Measurements from ENCODE around the gene MRPL10.
A peak's percentile ranks its signal among the peaks of the same experiment; 100 is the strongest.

Gene MRPL10

DNA sequence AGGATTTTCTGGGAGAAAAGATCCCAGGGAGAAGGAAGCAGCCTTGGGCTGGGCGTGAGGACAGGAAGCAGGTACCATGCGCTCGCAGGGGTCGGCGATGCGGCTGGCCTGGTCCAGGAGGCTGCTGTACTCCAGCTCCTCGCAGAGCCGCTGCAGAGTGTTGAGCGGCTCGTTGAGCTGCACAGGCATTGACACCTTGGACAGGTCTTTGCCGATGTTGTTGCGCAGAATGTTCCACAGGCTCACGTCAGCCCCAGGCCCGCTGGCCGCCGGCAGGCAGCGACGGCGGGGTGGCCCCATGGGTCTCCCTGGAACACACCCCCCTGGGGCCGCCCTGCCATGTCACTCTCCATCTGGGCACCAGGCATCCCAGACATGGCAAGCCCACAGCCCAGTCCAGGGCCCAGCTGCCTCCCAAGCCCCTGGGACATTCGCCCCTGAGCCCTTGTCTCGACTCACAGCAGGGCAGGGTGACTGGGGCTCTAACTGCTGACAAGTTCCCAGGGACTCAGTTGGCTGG lies 17.8 kb downstream of the MRPL10 start:
- DNase-seq (ENCODE audit: low spot score), result no peak

DNA sequence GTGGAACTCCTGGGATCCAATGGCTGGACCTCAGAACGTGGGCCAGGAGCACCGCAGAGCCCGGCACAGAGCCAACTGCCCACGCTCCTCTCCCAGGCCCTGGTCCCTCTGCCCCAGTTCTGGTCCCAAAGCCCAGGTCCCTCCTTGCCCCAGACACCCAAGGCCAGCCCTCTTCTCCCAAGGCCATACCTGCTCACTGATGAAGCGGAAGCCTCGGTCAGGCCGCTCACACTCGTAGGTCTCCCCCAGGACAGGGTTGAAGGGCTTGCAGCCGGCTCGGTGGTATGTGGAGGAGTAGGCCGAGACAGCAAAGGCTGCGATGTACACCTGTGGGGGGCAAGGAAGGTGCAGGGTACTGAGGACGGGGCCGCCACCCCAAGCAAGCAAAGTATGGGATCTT lies 18.3 kb downstream of the MRPL10 start:
- DNase-seq (ENCODE audit: low spot score), result no peak

DNA sequence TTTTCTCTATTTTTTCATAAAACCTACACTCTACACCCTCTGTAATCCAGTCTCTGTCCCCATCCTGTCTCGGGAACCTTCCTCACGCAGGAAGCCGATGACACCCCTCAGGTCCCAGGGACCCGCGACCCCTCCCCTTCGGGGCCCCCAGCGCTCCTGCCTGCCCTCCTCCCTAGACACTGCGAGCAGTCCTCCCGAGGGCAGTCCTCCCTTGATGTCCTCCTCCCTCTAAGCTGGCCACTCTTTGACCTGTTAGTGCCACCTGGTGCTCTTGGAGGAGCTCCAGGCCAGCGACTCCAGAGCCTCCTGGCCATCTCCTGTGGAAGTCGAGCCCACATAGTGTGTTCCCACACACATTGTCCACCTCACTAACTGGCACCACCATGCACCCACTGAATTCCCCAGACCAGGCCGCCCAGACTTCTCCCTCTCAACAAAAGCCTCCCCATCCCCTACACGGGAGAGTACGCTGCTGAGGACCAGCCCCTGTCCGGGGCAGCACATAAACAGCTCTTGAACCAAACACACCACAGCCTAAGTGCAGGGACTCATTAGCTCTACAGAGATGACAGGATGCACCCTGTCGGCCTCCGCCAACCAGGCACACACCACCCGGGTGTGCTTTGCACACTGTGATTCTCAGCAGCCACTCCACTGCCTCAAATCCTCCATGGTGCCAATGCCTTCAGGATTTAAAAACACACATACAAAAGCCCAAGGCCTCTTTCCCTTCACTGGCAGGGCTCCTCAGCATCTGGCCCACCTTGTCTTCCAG lies 19.0 kb downstream of the MRPL10 start:
- no peak for DNase-seq (ENCODE audit: low spot score)

DNA sequence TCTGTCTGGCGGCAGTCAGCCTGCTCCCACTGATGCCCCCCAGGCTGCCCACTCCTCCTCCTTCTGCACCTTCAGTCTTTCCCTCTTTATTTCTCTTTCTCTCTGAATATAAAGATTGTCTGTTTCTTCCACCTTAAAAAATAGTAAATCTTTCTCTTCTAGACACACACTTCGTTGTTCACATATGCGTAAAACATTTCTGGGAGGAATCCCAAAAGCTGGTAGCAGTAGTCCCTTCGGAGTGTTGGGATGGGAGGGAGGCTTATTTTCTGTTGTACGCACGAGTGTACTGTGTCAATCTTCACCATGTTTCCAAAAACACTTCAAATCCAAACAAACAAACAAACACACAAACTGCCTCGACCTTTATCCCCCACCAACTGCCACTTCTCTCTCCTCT lies 19.6 kb downstream of the MRPL10 start:
- no peak for DNase-seq (ENCODE audit: low spot score)

DNA sequence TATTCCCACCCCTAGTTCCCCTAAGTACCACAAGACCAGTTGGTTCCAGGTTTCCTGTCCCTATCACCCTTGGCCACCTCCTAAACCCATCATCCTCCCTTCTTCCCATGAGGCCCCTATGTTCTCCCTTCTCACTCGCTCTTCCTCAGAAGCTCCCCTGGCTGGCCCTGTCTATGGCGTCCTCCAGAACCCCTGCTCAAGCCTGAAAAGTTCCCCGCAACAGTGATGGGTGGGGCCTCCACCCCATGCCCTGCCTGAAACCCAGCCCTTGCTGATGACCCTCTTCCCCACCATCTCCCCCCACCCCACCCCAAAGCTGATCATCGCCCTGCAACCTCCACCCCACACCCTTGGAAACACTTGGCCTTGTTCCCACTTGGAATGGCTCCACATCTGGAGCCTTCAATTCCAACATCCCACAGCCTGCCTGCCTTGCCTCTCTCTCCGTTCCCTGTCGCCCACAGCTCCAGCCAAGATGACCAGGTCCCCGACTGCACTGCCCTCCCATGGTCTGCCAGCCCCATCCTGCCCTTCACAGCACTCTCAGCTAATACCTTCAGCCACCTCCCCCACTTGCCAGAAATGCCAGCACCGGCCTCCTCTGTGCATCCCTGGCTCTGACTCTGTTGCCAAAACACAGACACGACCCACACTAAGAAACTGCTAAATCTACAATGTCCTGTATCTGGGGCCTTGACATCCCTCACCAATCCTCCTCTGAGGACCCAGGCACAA lies 20.3 kb downstream of the MRPL10 start:
- no peak for DNase-seq (ENCODE audit: low spot score)

DNA sequence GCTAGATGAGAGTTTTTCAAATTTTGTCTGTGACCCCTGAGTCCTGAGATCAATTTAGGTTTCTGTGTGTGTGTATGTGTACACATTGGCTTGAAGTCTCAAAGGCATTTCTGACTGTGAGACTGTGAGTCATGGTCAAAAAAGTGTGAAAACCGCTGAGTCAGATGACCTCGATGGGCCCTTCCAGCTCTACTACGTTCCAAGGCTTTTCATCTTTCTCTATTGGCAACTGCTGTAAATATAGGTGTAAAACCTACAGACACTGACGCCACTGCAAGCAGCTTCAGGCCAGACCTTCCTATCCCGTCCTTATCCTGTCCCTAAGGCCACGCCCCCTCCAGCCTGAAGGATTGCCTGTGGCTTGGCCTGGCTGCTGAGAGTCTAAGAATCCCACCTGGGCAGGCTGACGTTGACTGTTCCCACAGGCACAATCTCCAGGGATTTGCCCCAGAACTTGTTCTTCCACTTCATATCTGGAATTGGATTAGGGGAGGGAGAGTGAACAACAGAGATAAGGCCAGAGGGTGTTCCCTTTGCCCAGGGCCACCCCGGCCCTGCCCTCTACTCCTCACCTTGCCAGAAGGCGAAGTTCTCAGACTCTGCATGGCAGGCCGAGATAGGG lies 21.0 kb downstream of the MRPL10 start:
- peak; percentile 90 for DNase-seq (ENCODE audit: low spot score)

DNA sequence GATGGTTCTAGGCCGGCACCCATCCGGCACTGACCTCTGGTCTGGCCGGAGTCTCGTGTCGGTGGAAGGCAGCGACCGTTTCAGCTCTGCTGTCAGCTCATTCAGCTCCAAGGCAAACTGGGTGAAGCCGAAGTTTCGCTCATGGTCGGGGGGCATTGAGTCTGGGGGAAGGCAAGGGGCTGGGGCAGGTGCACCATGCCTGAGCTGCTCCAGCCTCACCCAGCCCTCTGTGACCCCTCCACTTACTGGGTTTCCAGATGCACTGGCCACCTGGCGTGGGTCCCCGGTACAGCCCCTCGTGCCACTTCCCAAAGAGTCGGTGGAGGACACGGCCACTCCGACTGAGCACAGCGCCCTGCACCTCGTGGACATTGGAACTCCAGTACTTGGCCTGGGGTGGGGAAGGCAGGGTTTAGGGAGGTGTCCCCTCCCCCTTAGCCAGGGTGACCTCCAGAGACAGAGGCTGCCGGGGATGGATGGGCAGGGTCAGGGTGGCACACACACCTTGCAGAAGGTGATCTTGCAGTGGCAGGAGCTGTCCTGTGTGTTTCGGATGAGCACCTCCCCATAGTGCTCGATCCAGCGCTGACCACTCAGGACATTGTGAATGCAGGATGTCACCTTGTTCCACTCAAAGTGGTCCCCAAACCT lies 22.4 kb downstream of the MRPL10 start:
- no peak for DNase-seq (ENCODE audit: low spot score)

DNA sequence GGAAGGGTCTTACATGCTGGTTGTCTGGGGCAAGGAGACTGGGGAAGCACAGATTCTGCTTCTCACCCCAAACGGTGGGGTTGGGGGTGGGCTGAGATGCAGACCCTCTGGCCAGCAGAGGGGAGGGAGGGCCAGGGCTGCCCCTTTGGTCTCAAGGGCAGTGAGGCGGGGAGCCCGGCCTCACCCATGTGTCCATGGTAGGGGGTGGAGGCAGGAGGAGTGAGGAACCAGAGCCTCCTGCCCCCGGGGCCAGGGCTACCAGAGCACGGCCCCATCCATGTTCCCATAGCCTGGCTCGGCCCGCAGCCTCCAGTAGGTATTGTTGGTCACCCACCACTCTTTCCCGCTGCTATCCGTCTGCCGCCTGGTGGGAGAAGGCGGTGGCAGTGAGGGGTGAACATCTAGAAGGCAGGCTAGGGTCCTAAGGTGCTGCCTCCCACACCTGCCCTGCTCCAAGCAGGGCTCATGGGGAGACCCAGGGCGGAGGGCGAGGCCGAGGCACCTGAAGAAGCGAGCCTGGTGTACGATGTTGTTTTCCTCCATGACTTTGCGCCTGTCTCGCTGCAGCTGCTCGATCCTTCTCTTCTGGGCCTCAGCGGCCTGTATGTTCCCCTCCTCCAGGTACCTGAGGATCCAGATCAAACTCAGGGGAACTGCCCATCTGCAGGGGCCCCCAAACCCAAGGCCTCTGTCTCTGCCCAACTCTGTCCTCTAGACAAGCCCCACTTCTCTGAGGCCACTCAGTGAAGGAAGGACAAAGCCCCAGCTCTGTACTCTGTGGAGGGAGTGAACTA lies 23.1 kb downstream of the MRPL10 start:
- no peak for DNase-seq (ENCODE audit: low spot score)

DNA sequence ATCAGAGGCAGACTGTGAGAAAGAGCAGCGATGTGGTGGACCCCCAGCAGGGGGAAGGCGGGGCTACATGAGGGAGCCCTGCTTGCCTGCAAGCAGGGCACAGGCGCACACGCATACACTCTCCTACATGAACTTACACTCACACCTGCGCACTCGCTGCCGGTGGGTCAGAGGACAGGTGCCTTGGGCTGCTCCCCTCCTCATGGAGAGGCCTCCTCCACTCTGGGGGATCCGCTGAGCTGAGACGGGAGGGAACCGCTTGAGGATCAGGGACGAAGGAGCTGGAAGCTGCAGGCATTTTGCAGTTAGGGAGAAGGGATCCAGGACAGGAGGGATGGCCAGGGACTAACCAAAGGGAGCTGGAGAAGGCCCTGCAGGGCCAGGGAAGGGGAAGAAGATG lies 23.9 kb downstream of the MRPL10 start:
- DNase-seq (ENCODE audit: low spot score), result no peak

DNA sequence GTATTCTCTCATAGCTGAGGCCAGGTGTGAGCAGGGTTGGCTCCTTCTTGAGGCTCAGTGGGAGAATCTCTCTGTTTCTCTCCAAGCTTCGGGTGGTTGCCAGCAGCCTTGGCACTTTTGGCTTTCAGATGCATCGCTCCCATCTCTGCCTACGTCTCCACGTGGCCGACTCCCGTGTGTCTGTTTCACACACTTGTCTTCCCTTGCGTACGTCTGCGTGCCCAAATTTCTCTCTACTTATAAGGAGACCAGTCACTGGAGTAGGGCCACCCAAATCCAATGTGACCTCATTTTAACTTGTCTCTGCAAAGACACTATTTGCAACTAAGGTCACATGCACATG lies 24.5 kb downstream of the MRPL10 start:
- no peak for DNase-seq (ENCODE audit: low spot score)

DNA sequence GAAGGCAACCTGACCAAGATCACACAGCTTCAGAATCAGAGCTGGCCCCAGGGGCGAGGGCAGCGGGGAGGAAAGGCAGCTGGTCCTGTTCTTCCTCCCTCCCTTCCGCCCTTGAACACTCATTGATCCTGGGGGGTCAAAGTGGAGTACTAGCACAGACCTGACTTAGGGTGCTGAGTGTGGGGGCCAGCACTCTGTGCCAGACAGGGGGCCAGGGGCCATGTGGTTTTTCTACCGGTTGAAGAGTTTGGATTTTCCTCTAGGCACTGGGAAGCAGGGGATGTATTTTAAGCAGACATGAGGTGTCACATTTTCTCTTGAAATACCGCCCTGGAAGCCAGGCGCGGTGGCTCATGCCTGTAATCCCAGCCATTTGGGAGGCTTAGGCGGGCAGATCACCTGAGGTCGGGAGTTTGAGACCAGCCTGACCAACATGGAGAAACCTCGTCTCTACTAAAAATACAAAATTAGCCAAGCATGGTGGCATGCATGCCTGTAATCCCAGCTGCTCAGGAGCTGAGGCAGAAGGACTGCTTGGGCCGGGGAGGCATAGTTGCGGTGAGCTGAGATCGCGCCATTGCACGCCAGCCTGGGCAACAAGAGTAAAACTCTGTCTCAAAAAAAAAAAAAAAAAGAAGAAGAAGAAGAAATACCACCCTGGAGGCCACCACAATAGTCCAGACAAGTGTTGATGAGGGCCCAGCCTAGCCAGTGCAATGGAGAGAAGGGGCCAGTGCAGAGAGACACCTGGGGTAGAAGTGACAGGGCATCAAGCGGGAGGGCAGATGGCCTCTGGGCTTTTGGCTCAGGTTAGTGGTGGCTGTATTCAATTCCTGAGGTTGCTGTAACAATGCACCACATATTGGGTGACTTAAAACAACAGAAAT lies 25.1 kb downstream of the MRPL10 start:
- DNase-seq (ENCODE audit: low spot score), result no peak

DNA sequence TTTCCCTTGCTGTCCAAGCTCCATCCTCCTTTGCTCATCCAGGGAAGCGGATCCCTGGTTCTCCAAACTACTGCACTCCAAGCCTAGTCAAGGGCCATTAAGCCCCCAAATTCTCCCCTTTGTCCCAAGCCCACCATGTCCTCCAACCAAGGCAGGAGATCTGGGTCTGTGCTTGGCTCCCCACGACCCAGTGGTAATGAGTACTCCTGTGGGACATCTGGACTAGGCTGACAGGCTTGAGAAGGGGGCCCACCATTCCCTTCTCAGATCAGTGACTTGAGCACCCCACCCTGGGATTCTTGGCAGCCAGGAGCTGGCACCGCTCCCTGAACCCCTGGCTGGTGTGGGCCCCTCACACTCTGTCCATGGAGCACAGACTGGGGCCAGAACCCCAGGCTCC lies 26.9 kb downstream of the MRPL10 start:
- DNase-seq (ENCODE audit: low spot score), result no peak

DNA sequence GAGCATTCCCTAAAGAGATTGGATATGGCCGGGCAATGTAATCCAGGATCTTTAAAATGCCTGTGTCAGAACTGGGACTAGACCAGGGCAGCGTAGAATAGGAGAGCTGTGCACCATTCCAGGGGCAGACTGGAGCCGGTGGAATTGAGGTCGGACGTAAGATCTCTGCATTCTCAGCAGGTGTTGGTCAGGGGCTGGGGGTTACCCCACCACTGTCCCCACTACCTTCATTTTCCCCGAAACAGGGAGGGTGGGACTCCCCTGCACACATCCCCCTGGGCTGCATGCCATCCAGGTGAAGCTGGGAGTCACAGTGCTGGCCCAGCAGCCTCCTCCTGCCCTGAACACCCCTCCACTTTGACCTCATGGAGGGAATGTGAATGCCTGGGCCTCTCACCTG lies 27.6 kb downstream of the MRPL10 start:
- DNase-seq (ENCODE audit: low spot score), result no peak

DNA sequence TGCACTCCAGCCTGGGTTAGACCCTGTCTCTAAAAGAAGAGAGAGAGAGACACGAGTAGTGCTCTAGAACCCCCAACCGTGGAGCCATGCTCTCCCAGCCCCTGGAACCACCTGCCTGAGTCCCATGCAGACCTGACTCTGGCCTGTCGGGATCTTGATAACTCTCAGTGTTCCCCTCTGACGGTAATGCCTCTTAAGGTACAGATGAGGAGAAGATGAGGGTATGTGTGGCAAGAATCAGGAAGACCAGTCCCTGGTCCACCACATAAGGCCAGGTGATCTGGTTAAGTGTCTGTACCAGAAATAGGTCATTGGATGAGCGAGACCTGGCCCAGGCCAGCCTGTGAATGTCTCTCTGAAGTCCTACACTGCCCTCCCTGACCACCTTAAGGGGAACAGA lies 28.1 kb downstream of the MRPL10 start:
- no peak for DNase-seq (ENCODE audit: low spot score)

DNA sequence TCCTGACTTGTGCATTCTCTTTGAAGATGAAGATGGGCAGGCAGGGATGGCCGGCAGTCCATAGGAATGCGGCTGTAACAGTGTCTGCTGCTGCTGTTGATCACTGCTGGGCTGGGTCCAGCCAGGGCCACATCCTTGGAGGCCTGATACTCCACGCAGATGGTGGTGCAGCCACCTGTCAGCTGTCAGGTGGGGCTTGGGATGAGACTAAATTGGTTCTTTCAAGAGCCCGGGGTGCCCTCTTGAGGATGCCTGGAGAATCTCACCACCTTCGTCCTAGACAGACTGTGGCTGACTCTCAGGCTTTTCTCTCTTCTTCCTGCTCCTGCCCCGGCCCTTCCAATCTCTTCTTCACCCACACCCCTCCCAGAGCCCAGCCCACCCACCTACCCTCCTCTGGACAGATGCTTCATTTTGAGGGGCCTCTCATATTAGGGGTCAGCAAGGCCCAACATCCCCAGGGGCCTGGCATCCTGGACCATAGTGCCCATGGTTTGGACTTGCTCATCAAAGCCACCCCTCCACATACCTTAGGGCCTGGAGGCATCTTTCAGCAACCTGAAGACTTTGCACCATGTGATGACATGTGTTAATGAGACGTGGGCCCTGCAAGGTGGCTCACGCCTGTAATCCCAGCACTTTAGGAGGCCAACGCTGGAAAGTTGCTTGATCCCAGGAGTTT lies 28.9 kb downstream of the MRPL10 start:
- DNase-seq (ENCODE audit: low spot score), result peak; percentile 66

DNA sequence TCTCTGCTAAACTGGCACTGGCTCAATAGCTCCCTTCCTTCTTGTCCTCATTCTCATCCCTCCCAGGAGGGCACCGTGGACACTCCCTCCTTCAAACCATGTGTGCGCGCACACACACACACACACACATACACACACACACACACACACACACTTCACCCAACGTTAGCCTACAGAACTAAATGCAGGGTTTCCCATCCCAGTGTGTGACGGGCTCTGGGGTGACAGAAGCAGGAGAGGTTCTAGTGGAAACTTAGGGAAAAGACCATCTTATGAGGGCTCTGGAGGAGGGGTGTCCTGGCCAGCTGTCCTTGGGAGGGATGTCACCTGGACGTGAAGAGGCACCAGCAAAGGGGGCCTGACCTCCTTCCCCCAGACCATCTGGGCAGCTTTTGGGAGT lies 29.4 kb downstream of the MRPL10 start:
- no peak for DNase-seq (ENCODE audit: low spot score)

DNA sequence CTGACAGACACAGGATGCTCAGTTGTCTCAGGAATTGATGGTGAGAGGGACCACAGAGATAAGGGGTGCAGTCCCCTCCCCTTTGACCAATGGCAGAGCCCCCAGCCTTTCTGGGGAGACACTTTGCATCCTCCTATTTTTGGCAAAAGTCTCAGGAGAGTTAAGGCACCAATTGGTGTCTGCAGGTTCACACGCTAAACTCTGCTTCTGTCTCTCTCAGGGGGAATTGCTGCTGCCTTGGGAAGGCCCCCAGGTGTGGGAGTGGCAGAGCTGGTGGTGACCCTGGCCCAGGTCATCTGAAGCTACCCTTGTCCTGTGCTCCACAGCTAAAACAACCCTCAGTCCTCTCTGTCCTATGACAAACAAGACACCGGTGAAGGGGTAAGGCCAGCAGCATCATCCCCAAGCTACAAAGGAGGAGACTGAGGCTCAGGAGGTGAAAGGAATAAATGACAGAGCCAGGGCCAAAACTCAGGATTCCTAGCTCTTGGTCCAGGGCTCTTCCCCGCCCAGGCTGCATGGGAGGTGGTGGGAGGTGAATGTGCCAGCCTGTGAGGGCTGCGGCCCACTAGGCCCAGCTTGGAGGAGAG lies 30.1 kb downstream of the MRPL10 start:
- no peak for DNase-seq (ENCODE audit: low spot score)

DNA sequence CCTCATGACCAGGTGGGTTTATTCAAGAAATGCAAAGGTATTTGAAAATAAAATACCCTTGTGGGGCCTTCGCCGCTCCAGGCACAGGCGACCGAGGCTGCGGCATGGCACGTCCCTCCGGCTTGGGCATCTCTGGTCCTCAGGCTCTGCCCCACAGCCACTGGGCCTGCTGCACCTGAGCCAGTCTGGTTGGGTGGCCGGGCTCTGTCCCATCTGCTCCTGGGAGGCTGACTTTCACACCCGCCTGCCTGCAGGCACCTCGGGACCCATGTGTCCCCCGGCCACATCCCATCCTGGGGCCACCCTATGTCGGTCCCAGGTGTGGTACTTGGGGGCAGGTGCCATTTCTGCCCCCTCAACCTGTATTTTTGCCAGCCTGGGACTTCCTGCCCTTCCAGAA lies 30.7 kb downstream of the MRPL10 start:
- no peak for DNase-seq (ENCODE audit: low spot score)

DNA sequence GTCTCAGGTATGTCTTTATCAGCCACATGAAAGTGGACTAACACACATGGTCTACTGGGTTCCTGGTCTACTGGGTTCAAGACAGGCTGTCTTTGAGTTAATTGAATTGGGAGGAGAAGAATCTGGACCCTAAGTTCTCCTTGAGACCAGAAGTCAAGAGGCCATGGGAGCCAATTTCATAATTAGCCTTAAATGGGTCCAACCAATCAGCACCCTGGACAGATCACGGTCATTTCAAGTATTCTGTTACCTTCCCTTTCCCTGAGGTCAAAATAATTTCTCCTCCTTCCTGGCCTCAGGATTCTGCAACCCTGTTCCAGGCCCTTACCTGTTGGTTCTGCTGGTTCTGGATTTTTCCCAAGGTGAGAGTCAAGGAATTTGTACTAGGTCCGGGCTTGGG lies 33.5 kb downstream of the MRPL10 start:
- DNase-seq (ENCODE audit: low spot score), result no peak

DNA sequence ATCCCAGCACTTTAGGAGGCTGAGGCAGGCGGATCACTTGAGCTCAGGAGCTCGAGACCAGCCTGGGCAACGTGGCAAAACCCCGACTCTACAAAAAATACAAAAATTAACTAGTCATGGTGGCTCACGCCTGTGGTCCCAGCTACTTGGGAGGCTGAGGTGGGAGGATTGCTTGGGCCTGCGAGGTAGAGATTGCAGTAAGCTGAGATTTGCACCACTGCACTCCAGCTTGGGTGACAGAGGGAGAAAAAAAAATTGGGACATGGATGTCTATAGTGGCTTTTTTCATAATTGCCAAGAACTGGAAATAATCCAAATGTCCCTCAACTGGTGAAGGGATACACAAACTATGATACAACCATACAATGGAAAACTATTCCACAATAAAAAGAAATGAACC lies 38.4 kb downstream of the MRPL10 start:
- no peak for DNase-seq (ENCODE audit: low spot score)

Measured in AG08396 (cell line).